HG03442 (cell line): ENCODE measurements around the gene KAZN.
"Not testable (repeated sequence)": the region's sequence is repeated elsewhere in the genome, so short reads cannot be mapped to it uniquely, and the experiment has no call there.

ENCODE experiments used
- ATAC-seq: cut with Tn5 transposase; IDR thresholded peaks from one replicate; pipeline ENCODE4 v1.9.1; 2021; ENCODE audit warnings: mild to moderate bottlenecking, moderate library complexity; ENCODE audit not compliant: unreplicated experiment

KAZN gene

DNA sequence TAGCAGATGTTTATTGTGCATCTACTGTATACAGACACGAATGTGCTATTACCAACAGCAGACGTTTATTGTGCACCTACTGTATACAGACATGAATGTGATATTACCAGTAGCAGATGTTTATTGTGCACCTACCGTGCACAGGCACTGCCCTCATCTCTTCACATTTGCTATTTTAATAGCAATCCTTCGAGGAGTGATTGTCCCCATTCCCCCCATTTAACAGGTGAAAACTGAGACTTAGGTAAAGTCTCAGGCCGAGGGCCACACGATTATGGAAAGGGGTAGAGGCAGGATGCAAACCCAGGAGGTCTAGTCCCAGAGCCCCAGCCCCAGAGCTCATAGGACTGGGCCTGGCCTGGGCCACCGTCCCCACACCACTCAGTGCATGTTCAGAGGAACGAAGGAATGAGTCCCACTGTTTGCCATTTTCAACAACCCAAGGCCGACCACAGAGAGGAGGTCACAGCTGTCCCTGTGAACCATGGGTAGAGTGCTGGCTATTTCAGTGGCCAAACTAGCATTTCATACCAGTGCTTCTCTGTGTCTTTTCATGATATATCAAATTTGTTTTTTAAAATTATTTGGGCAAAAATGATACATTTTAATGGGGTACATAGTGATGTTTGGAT is 440.6 kb downstream of the KAZN start:
- no peak for ATAC-seq

DNA sequence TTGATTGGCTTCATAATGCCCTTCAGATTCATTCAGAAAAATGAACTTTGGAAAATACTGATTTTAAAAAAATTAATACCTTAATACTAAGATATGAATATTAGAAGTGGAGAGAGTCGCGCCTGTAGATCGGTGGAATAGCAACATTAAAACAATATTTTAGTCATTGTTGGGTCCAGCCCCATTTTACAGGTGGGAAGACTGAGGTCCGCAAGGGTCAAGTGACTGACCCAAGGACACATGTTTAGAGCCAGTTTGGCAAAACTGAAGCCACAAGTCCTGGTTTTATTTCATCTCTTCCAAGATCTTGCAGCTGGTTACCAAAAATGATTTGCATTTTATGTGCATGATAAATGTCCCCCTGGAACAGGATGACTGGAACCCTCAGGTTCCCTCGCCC is 441.4 kb downstream of the KAZN start:
- no peak for ATAC-seq

DNA sequence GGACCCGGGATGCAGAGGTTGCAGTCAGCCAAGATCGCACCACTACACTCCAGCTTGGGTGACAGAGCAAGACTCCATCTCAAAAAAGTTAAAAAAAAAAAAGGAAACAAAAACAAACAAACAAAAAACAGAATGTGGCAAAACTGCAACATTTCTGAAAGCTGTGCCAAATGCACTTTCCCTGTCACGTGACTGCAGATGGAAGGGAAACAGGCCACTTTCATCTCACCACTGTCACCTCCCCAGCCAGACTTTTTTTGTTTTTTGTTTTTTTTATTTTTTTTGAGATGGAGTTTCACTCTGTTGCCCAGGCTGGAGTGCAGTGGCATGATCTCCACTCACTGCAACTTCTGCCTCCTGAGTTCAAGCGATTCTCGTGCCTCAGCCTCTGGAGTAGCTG is 442.2 kb downstream of the KAZN start:
- not testable (repeated sequence) for ATAC-seq

DNA sequence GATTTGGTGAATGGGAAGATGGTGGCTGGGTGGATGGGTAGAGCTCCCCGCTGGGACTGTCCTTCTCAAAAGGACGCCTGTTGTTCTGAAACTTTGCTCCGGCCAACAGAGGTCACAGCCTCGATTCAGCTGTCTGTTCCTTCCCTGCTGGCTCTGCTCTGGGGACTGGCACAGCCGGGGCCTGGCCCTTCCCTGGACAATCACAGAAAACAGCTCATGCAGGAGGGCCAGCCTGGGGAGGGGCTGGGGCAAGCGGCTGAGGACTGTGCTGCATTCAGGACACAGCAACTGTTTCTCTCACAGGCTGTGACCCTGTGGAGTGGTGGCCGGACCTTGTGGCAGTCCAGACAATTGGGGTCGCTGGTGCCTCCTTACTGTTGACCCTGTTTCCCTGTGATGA is 444.4 kb downstream of the KAZN start:
- ATAC-seq: no peak

- ATAC-seq: no peak
Measured at GRCh38 chr1:15043934-15044333, 445.4 kb downstream of the KAZN start.

- ATAC-seq: no peak
Measured at GRCh38 chr1:15045123-15045522, 446.6 kb downstream of the KAZN start.

- no peak for ATAC-seq
Measured at GRCh38 chr1:15046487-15047165, 448.1 kb downstream of the KAZN start.

GRCh38 chr1:15047237-15047636 is 448.8 kb downstream of the KAZN start:
- no peak for ATAC-seq

GRCh38 chr1:15048437-15048980 is 450.0 kb downstream of the KAZN start:
- no peak for ATAC-seq

- no peak for ATAC-seq
Measured at GRCh38 chr1:15049067-15049466, 450.6 kb downstream of the KAZN start.

DNA sequence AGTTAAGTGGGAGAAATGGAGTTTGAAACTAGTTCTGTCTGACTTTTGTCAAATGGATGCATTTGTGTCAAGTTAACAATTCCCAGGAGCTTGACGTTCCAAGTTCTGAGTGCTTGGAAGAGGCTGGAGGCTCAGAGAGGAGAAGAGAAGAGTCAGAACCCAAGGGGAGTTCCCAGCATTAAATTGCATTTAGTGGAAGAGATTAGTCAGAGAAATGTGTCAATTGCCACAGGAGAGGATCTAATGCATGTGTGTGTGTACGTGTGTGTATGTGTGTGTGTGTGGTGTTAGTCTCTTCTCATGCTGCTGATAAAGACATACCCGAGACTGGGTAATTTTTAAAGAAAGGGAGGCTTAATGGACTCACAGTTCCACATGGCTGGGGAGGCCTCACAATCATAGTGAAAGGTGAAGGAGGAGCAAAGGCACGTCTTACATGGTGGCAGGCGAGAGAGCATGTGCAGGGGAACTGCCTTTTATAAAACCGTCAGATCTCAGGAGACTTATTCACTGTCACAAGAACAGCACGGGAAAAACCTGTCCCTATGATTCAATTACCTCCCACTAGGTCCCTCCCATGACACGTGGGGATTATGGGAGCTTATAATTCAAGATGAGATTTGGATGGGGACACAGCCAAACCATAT is 453.5 kb downstream of the KAZN start:
- ATAC-seq: no peak

GRCh38 chr1:15053153-15053552 is 454.7 kb downstream of the KAZN start:
- ATAC-seq: no peak

DNA sequence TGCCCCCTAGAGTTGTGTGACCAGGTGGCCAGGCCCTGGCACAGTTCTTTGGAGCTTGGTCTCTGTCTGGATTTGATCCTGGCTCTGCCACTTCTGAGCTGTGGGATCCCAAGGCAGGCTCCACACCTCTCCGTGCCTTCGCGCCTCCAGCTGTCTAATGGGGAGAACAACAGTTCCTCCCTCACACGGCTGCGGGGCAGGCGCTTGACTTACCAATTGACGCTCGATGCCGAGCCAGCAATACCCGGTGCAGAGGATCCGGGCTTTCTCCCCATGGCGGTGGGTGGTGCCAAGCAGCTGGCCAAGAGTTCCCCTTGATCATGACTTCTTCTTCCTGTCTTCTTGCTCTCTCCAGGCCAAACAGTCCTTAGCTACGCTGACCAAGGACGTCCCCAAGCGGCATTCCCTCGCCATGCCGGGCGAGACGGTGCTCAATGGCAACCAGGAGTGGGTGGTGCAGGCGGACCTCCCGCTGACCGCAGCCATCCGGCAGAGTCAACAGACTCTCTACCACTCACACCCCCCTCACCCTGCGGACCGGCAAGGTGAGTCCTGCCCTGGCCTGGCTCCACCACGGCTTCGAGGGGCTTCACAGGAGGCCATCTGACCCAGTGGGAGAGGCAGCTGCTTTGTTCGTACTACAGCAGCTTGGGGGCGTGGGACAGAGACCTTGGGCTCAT is 457.4 kb downstream of the KAZN start:
- no peak for ATAC-seq

DNA sequence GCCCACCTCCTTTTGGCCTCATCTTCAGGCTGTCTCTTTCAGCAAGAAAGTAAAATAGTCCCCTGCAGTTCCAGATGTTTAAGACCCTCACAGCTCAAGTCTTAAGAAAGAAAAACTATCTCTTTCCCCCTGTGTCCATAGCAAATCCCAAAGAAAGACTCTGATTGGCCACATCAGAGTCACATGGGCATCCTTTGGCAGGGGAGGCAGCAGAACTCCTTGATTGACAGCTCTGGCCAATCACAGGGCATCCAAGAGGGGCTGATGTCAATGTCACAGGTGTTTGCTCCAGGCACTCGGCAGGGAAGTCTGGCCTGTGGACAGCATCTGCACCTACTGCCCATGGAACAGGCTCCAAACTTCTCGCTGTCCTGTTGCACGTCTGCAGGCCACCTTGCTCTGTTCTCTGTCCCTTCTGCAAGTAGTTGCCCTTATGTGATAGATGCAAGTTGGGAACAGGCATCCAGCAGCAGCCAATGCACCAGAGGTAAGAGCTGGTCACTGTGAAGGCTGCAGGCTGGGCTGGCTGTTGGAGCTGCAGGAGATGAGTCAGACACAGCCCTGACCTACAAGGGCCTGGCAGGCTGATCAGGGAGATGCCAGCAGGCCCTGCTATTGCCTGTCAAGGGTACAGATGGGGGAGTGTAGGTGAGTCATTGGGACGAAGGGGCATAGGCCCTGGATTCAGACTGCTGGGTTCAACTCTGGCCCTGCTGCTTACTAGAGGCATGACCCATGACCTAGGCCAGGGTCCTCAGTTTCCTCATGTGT is 458.2 kb downstream of the KAZN start:
- no peak for ATAC-seq

DNA sequence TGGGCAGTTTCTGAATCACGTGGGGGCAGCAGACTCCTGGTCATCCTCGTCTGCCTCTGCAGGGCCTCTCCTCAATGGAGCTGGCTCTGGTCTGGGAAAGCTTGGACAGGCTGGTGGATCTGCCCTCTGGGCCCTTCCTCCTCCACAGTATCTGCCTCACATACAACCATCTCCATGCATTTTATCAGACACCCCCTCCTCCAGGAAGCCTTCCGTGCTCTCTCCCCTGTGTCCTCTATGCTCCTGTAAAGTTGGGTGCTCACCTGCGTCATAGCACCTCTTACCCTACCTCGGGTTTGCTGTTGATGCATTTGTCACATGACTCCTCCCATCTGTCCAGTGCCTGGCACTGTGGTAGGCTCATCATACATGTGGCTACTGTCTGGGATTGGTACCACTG is 459.3 kb downstream of the KAZN start:
- no peak for ATAC-seq

DNA sequence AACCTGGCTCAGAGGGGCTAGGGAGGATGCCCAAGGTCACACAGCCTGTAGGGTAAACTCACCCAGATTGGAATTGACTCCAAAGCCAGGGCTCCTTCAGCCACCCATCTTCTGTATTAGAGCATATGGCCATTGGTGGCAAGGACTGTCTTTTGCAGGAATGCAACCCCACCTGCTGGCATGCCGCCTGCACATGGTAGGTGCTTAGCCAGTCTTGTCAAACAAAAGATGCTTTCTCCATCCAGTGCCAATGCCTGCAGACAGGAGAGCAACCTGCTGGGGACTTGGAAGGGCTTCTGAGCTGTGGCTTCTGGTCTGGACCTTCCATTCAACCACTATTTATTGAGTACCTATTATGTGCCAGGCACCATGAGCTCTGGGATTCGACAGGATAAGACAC is 459.8 kb downstream of the KAZN start:
- ATAC-seq: no peak

- no peak for ATAC-seq
Measured at GRCh38 chr1:15060104-15060503, 461.6 kb downstream of the KAZN start.

DNA sequence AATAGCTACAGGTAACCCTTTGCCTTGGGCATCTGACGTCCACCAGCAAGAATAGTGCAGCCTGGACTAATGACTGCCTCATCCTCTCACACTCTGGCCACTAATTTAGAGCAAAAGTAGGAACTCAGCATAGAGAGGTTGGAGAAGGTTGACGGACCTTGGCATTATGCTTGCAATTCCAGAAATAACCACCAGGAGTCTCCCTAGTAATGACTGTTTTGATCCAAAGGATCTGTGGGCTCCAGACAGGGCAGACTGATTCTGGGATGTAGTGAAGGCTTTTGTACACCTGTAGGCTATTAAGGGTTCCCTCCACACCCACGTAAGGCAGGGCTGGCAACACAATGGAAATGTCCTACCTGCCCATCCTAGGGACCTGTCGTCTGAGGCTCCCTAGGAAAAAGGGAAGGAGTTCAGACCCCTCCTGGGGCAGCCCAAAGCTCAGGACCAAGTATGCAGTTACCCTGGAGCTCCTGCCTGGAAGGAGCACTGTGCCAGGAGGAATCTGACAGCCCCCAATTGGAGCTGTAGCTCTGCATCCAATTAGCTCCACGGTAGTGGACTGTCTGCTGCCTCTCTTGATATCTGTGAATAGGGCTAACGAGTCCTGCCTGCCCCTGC is 464.1 kb downstream of the KAZN start:
- no peak for ATAC-seq

DNA sequence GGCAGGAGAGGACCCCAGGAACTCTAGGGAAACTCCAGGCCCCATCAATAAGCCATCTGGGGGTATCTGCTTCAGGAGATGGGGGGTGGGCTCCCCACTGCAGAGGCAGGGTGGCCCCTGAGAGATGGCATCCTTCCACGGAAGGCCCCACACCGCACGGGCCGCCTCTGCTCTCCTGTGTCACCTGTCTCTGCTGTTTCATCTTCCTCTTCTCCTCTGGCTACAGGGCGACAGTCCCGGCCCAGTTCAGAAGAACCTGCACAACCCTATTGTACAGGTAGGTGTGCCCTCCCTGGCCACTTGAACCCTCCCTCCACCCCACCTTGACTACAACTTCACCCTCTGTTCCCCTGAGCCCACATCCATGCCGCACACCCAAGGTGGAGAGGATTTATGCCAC is 464.9 kb downstream of the KAZN start:
- ATAC-seq: no peak

DNA sequence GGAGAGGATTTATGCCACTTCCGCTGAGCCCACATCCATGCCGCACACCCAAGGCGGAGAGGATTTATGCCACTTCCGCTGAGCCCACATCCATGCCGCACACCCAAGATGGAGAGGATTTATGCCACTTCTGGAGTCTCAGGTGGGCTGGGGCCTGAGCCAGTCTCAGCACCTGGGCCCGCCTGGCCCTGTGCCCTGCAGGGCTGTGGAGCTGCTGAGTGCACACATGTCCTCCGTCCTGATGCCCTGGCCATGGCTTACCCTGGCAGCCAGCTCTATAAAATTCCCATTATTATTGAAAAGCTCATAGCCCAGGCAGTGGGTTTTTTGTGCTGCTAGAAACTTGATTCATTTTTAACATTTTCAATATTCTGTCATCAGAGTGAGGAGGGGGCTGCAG is 465.3 kb downstream of the KAZN start:
- ATAC-seq: no peak
